K562 (cell line): ENCODE data around the gene HOXB4. TPM values are rescaled to one million over a fixed set of nuclear protein-coding genes. Genes with fewer than 3 reads are reported as not detected.

Experiments used
- polyA plus RNA-seq, 8 experiments: library from polyadenylated mRNA; depleted of rRNA in 4 of 8; stranded (reverse) in 5 of 8; unstranded in 3 of 8; fragments of >200 nt; fragmentation: Nextera tagmentation in 2 of 8; fragmentation: Illumina TruSeq in 1 of 8; extraction: Ambion mirVana in 2 of 8; extraction: Trizol in 1 of 8; gene quantifications; 2 replicates each; pipeline versions ENCODE4 v1.2.1 to v1.2.3, GENCODE V29; 2011 to 2014; ENCODE audit warnings: inconsistent platforms in 1 of 8, missing spikeins in 1 of 8
- total RNA-seq, 7 experiments: library from RNA; depleted of rRNA in 6 of 7; stranded (reverse); fragments of >200 nt in 6 of 7; fragmentation: Illumina TruSeq in 2 of 7; extraction: Trizol in 2 of 7; gene quantifications; 2 replicates each; pipeline versions ENCODE4 v1.2.1 to v1.2.3, GENCODE V29; 2011 to 2021; ENCODE audit warnings: low replicate concordance in 1 of 7
- TF ChIP-seq, protein P1 (sequence below): fragments of 450-650 bp; IDR thresholded peaks from 2 replicates; pipeline ENCODE4 v1.6.1; 2018; ENCODE audit not compliant: partially characterized antibody
- TF ChIP-seq, protein P2 (sequence below), 2 experiments: IDR thresholded peaks in 1 of 2; conservative IDR thresholded peaks in 1 of 2; 2 replicates each; pipeline ENCODE4 v1.6.1; 2016; ENCODE audit warnings: low read depth in 2 of 2, mild to moderate bottlenecking in 1 of 2, missing compliant biosample characterization in 1 of 2, missing genetic modification characterization in 1 of 2, moderate library complexity in 1 of 2

HOXB4 gene
- total and polyA plus RNA-seq, 9 of the 15 experiments (the other 6 are each of a cell fraction or from before 2014, with no cell fraction given): 1.6 to 34.9 (median 14.9) TPM

DNA sequence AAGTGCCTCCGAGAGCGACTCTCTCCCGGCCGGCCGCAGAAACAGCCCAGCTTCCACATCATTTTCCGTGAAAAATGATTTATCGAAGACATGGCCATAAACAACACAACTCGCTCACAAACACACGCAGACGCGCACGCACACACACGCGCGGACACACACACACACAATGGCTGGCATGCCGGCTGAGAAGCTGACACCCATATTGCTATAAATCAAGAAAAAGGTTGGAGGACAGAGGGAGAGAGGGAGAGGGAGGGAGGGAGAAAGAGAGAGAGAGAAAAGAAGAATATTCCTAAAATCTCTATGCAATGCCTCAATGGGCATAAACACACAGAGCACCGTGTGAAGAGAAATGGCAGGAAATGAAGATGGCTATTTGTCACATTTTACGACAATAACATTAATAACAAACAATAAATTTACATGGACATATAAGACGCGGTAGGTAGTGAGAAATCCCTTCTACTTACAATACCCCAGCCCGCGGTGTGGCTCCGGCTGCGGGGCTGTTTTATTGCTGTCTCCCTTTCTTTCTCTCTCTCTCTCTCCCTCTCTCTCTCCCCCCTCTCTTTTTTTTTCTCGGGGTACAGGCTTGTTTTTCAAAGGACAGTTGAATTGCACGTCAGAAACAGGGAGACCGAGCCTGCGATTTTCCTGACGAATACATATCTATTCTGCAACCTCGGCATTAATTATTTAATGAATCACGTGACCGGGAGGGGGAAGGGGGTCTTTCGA lies 9.5 kb downstream of the HOXB4 start (continued):
- TF ChIP-seq, protein P1, sequence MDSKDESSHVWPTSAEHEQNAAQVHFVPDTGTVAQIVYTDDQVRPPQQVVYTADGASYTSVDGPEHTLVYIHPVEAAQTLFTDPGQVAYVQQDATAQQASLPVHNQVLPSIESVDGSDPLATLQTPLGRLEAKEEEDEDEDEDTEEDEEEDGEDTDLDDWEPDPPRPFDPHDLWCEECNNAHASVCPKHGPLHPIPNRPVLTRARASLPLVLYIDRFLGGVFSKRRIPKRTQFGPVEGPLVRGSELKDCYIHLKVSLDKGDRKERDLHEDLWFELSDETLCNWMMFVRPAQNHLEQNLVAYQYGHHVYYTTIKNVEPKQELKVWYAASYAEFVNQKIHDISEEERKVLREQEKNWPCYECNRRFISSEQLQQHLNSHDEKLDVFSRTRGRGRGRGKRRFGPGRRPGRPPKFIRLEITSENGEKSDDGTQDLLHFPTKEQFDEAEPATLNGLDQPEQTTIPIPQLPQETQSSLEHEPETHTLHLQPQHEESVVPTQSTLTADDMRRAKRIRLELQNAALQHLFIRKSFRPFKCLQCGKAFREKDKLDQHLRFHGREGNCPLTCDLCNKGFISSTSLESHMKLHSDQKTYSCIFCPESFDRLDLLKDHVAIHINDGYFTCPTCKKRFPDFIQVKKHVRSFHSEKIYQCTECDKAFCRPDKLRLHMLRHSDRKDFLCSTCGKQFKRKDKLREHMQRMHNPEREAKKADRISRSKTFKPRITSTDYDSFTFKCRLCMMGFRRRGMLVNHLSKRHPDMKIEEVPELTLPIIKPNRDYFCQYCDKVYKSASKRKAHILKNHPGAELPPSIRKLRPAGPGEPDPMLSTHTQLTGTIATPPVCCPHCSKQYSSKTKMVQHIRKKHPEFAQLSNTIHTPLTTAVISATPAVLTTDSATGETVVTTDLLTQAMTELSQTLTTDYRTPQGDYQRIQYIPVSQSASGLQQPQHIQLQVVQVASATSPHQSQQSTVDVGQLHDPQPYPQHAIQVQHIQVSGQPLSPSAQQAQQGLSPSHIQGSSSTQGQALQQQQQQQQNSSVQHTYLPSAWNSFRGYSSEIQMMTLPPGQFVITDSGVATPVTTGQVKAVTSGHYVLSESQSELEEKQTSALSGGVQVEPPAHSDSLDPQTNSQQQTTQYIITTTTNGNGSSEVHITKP: no peak
- TF ChIP-seq, protein P2, sequence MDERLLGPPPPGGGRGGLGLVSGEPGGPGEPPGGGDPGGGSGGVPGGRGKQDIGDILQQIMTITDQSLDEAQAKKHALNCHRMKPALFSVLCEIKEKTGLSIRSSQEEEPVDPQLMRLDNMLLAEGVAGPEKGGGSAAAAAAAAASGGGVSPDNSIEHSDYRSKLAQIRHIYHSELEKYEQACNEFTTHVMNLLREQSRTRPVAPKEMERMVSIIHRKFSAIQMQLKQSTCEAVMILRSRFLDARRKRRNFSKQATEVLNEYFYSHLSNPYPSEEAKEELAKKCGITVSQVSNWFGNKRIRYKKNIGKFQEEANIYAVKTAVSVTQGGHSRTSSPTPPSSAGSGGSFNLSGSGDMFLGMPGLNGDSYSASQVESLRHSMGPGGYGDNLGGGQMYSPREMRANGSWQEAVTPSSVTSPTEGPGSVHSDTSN (CRISPR knock-in tag; IDR thresholded peaks at IDR 0.05; ENCODE audit: low read depth): no peak
- TF ChIP-seq, protein P2 (tag; conservative IDR thresholded peaks at IDR 0.05; ENCODE audit: low read depth): peak; percentile 48
